K562 (cell line): ENCODE data around the gene UBR1. TPM values are rescaled to one million over a fixed set of nuclear protein-coding genes. Genes with fewer than 3 reads are reported as not detected.
A peak's percentile ranks its signal among the peaks of the same experiment; 100 is the strongest.

Source experiments
- ATAC-seq: fragments of 200-7000 bp; cut with Tn5 transposase; 3 replicates; pipeline ENCODE4 v1.9.1; 2020; ENCODE audit warnings: moderate library complexity
- BruUV-seq: library from RNA; stranded (reverse); fragments of 400-500 nt; replicated peaks from 2 replicates; lab custom pipeline; 2021; lab: Mats Ljungman, UMichigan
- CTCF ChIA-PET: fragments of 300-600 bp; formaldehyde crosslinking; extraction: SDS; loops from one replicate; lab custom pipeline; 2021; ENCODE audit warnings: low intra/inter-chr PET ratio; lab: Yijun Ruan, JAX
- POLR2A ChIA-PET: fragments of 300-600, 350-650 bp; sonication (Branson Sonifier 250); formaldehyde crosslinking; extraction: SDS; loops from one replicate; lab custom pipeline; 2021; ENCODE audit warnings: antibody characterized with exemption, inconsistent platforms; lab: Yijun Ruan, JAX
- DNase-seq, 4 experiments: peaks; one replicate each; pipeline versions ENCODE4 v3.0.0 to v3.0.0-alpha.2; 2011 to 2018; ENCODE audit warnings: low spot score in 3 of 4, mixed read lengths in 3 of 4; ENCODE audit errors: extremely low read depth in 1 of 4
- FAIRE-seq: peaks from 2 replicates; lab custom pipeline; 2011; peaks lifted over from hg19 to GRCh38; lab: Jason Lieb, UNC
- H2AFZ ChIP-seq: 2 replicates; pipeline ENCODE4 v1.6.0; 2011; ENCODE audit warnings: low read depth, low read length, control low read depth, inconsistent platforms
- H3K27ac ChIP-seq: fragments of 200-600 bp; 3 replicates; pipeline ENCODE4 v1.8.0; 2011; ENCODE audit warnings: low read depth, mild to moderate bottlenecking, control low read depth, inconsistent platforms, low read length, moderate library complexity, mixed read lengths; ENCODE audit errors: extremely low read depth
- H3K27me3 ChIP-seq, 2 experiments: fragments of 300-600 bp in 1 of 2; 2 replicates in 1 of 2; 3 replicates in 1 of 2; pipeline versions ENCODE4 v1.6.0 to v1.8.0; 2011; ENCODE audit warnings: inconsistent platforms in 2 of 2, low read length in 2 of 2, mild to moderate bottlenecking in 1 of 2, mixed read lengths in 1 of 2, moderate library complexity in 1 of 2; ENCODE audit not compliant: control insufficient read depth in 2 of 2, insufficient read depth in 2 of 2
- H3K36me3 ChIP-seq: fragments of 300-600 bp; 3 replicates; pipeline ENCODE4 v1.8.0; 2011; ENCODE audit warnings: mild to moderate bottlenecking, low read length, inconsistent platforms; ENCODE audit not compliant: control insufficient read depth, insufficient read depth
- H3K4me1 ChIP-seq, 2 experiments: fragments of 200-600 bp in 1 of 2; replicated peaks in 1 of 2; 2 replicates in 1 of 2; 3 replicates in 1 of 2; pipeline versions ENCODE4 v1.5.1 to v1.8.0; 2011; ENCODE audit warnings: inconsistent platforms in 2 of 2, low read length in 2 of 2, mild to moderate bottlenecking in 1 of 2, mixed read lengths in 1 of 2, moderate library complexity in 1 of 2; ENCODE audit not compliant: control insufficient read depth in 2 of 2, insufficient read depth in 2 of 2
- H3K4me2 ChIP-seq: 2 replicates; pipeline ENCODE4 v1.6.1; 2011; ENCODE audit warnings: low read length, control low read depth, inconsistent platforms, mixed read lengths; ENCODE audit not compliant: insufficient read depth
- H3K4me3 ChIP-seq: fragments of 200-600 bp; sonication (generic), shearing (Covaris generic); 2 replicates; pipeline ENCODE4 v1.5.1; 2016; ENCODE audit warnings: control low read depth, inconsistent platforms
- H3K79me2 ChIP-seq: fragments of 200-600 bp; 3 replicates; pipeline ENCODE4 v1.8.0; 2011; ENCODE audit warnings: low read length, inconsistent platforms; ENCODE audit not compliant: control insufficient read depth, insufficient read depth
- H3K9ac ChIP-seq, 2 experiments: 2 replicates each; pipeline versions ENCODE4 v1.6.0 to v1.6.1; 2011; ENCODE audit warnings: low read depth in 2 of 2, low read length in 2 of 2, control low read depth in 1 of 2, inconsistent platforms in 1 of 2, mild to moderate bottlenecking in 1 of 2, mixed read lengths in 1 of 2; ENCODE audit not compliant: insufficient read depth in 1 of 2
- H3K9me1 ChIP-seq: one replicate; pipeline ENCODE4 v1.6.0; 2011; ENCODE audit warnings: inconsistent platforms, mild to moderate bottlenecking, low read length, moderate library complexity; ENCODE audit not compliant: control insufficient read depth, insufficient read depth
- H3K9me3 ChIP-seq: replicated peaks from 2 replicates; pipeline ENCODE4 v1.5.1; 2011; ENCODE audit warnings: low read depth, low read length, inconsistent platforms; ENCODE audit not compliant: control insufficient read depth, insufficient read depth
- H4K20me1 ChIP-seq: replicated peaks from 2 replicates; pipeline ENCODE4 v1.6.1; 2011; ENCODE audit warnings: low read length, inconsistent platforms, mixed read lengths; ENCODE audit not compliant: control insufficient read depth, insufficient read depth
- ADNP ChIP-seq: fragments of 200-800 bp; sonication (Bioruptor generic); IDR thresholded peaks from 2 replicates; pipeline ENCODE4 v1.6.1; 2016; ENCODE audit warnings: missing genetic modification characterization, missing compliant biosample characterization
- CBX1 ChIP-seq: sonication (generic); IDR thresholded peaks from 2 replicates; pipeline ENCODE4 v1.6.1; 2016; ENCODE audit warnings: antibody characterized with exemption, low read depth, mild to moderate bottlenecking
- CEBPG ChIP-seq, 3 experiments: fragments of 200-800 bp in 1 of 3; sonication (Bioruptor generic) in 1 of 3; sonication (generic) in 1 of 3; formaldehyde crosslinking in 1 of 3; IDR thresholded peaks in 2 of 3; conservative IDR thresholded peaks in 1 of 3; 2 replicates each; pipeline versions ENCODE4 v1.6.1 to v1.8.0; 2016 to 2022; ENCODE audit warnings: missing compliant biosample characterization in 2 of 3, missing genetic modification characterization in 2 of 3, mild to moderate bottlenecking in 1 of 3, missing genetic modification reagents in 1 of 3
- HCFC1 ChIP-seq: IDR thresholded peaks from 2 replicates; pipeline ENCODE4 v1.6.1; 2012; ENCODE audit warnings: low read depth, low read length, improper control_type of control experiment
- MIER1 ChIP-seq: fragments of 450-650 bp; IDR thresholded peaks from 2 replicates; pipeline ENCODE4 v1.6.1; 2016; ENCODE audit warnings: antibody characterized with exemption, mild to moderate bottlenecking, low read depth
- SRSF7 ChIP-seq: fragments of 200-400 bp; formaldehyde crosslinking; optimal IDR thresholded peaks from 2 replicates; pipeline ENCODE3; 2017; ENCODE audit warnings: mild to moderate bottlenecking, low read depth, low read length
- ZNF311 ChIP-seq: fragments of 250-450 bp; sonication (Bioruptor Pico); IDR thresholded peaks from 2 replicates; pipeline ENCODE4 v1.4.0; 2020; ENCODE audit warnings: mild to moderate bottlenecking, moderate library complexity
- ZNF354B ChIP-seq: fragments of 250-450 bp; sonication (Bioruptor Pico); IDR thresholded peaks from 2 replicates; pipeline ENCODE4 v1.4.0; 2020
- WGBS: fragments of 100-300 bp; shearing (Covaris generic); methylation state at CpG from one replicate; pipeline ENCODE4 v1.1.6; 2016; ENCODE audit warnings: low coverage, mixed read lengths; ENCODE audit not compliant: insufficient coverage; ENCODE audit errors: missing lambda C conversion rate; 5-methylcytosine and 5-hydroxymethylcytosine counted together
- in situ Hi-C: fragments of 300-500 bp; cut with MboI; formaldehyde crosslinking; loops from 4 replicates; pipeline ENCODE4 v1.15.0; 2018; ENCODE audit warnings: inconsistent platforms, mixed read lengths
- intact Hi-C: fragments of 100-400 bp; cut with micrococcal nuclease; formaldehyde crosslinking; loops from 2 replicates; pipeline ENCODE4 v1.14.2; 2022
- polyA plus RNA-seq, 8 experiments: library from polyadenylated mRNA; depleted of rRNA in 4 of 8; stranded (reverse) in 5 of 8; unstranded in 3 of 8; fragments of >200 nt; fragmentation: Nextera tagmentation in 2 of 8; fragmentation: Illumina TruSeq in 1 of 8; extraction: Ambion mirVana in 2 of 8; extraction: Trizol in 1 of 8; gene quantifications; 2 replicates each; pipeline versions ENCODE4 v1.2.1 to v1.2.3, GENCODE V29; 2011 to 2014; ENCODE audit warnings: inconsistent platforms in 1 of 8, missing spikeins in 1 of 8
- total RNA-seq, 7 experiments: library from RNA; depleted of rRNA in 6 of 7; stranded (reverse); fragments of >200 nt in 6 of 7; fragmentation: Illumina TruSeq in 2 of 7; extraction: Trizol in 2 of 7; gene quantifications; 2 replicates each; pipeline versions ENCODE4 v1.2.1 to v1.2.3, GENCODE V29; 2011 to 2021; ENCODE audit warnings: low replicate concordance in 1 of 7

UBR1 gene
- total and polyA plus RNA-seq, 9 of the 15 experiments (the other 6 are each of a cell fraction or from before 2014, with no cell fraction given): 5.8 to 30.7 (median 15.3) TPM

- Histone ChIP-seq H3K9me3 (no peaks in the 10 kb centered on the region), H2AFZ (no peak overlapping the region), H3K9ac (no peak overlapping the region), H3K4me1 (peaks cover 0 to 4% of the 10 kb centered on the region in 2 experiments; a peak in 1 of 5 replicates), H3K79me2 (no peaks in the 10 kb centered on the region), H4K20me1 (no peaks in the 10 kb centered on the region), H3K36me3 (peaks cover 76% of the 10 kb centered on the region; the same call in 2 of the 3 replicates), H3K4me2 (no peak overlapping the region), H3K27ac (no peak overlapping the region), H3K9me1 (no peaks in the 10 kb centered on the region), H3K27me3 (no peaks in the 10 kb centered on the region), H3K4me3 (no peak overlapping the region)
- DNase-seq: no peak
- WGBS: 87% methylated on average over 7 of the region's 8 CpGs
- no TSS peak for BruUV-seq
- in situ Hi-C loops (no loop called here), intact Hi-C loops (no loop called here)
- POLR2A ChIA-PET: no interaction called here
- TF ChIP-seq SRSF7: no peak
- TF ChIP-seq ZNF311 (CRISPR knock-in tag): no peak
- TF ChIP-seq CEBPG (CRISPR knock-in tag; IDR thresholded peaks at IDR 0.05): 0 out of 2 replicates have a peak, but pooled peaks have one; percentile 25
- TF ChIP-seq CEBPG (tag; conservative IDR thresholded peaks at IDR 0.05 in 1 of 2, IDR thresholded peaks at IDR 0.05 in 1 of 2): 0 out of 4 replicates have a peak, but pooled peaks of 1 of the 2 experiments have one; percentile 19
- TF ChIP-seq ZNF354B (CRISPR knock-in tag): no peak
- TF ChIP-seq MIER1: no peak
- no peak for TF ChIP-seq HCFC1
- no peak for TF ChIP-seq CBX1
- TF ChIP-seq ADNP (tag): no peak
- FAIRE-seq: no peak
- no peak for ATAC-seq
- CTCF ChIA-PET: no interaction called here
These were observed 37.9 kb downstream of the UBR1 start for GRCh38 chr15:43067717-43068461.
